K562 (cell line): ENCODE results near the gene NYAP1. TPM values are rescaled to one million over a fixed set of nuclear protein-coding genes. Genes with fewer than 3 reads are reported as not detected.
A peak's percentile ranks its signal among the peaks of the same experiment; 100 is the strongest.

ENCODE experiments used
- ATAC-seq: fragments of 200-7000 bp; cut with Tn5 transposase; 3 replicates; pipeline ENCODE4 v1.9.1; 2020; ENCODE audit warnings: moderate library complexity
- BruUV-seq: library from RNA; stranded (reverse); fragments of 400-500 nt; replicated peaks from 2 replicates; lab custom pipeline; 2021; lab: Mats Ljungman, UMichigan
- CTCF ChIA-PET: fragments of 300-600 bp; formaldehyde crosslinking; extraction: SDS; loops from one replicate; lab custom pipeline; 2021; ENCODE audit warnings: low intra/inter-chr PET ratio; lab: Yijun Ruan, JAX
- POLR2A ChIA-PET: fragments of 300-600, 350-650 bp; sonication (Branson Sonifier 250); formaldehyde crosslinking; extraction: SDS; loops from one replicate; lab custom pipeline; 2021; ENCODE audit warnings: antibody characterized with exemption, inconsistent platforms; lab: Yijun Ruan, JAX
- DNase-seq, 4 experiments: peaks; one replicate each; pipeline versions ENCODE4 v3.0.0 to v3.0.0-alpha.2; 2011 to 2018; ENCODE audit warnings: low spot score in 3 of 4, mixed read lengths in 3 of 4; ENCODE audit errors: extremely low read depth in 1 of 4
- FAIRE-seq: peaks from 2 replicates; lab custom pipeline; 2011; peaks lifted over from hg19 to GRCh38; lab: Jason Lieb, UNC
- H2AFZ ChIP-seq: 2 replicates; pipeline ENCODE4 v1.6.0; 2011; ENCODE audit warnings: low read depth, low read length, control low read depth, inconsistent platforms
- H3K27ac ChIP-seq: fragments of 200-600 bp; 3 replicates; pipeline ENCODE4 v1.8.0; 2011; ENCODE audit warnings: low read depth, mild to moderate bottlenecking, control low read depth, inconsistent platforms, low read length, moderate library complexity, mixed read lengths; ENCODE audit errors: extremely low read depth
- H3K27me3 ChIP-seq, 2 experiments: fragments of 300-600 bp in 1 of 2; 2 replicates in 1 of 2; 3 replicates in 1 of 2; pipeline versions ENCODE4 v1.6.0 to v1.8.0; 2011; ENCODE audit warnings: inconsistent platforms in 2 of 2, low read length in 2 of 2, mild to moderate bottlenecking in 1 of 2, mixed read lengths in 1 of 2, moderate library complexity in 1 of 2; ENCODE audit not compliant: control insufficient read depth in 2 of 2, insufficient read depth in 2 of 2
- H3K36me3 ChIP-seq: fragments of 300-600 bp; 3 replicates; pipeline ENCODE4 v1.8.0; 2011; ENCODE audit warnings: mild to moderate bottlenecking, low read length, inconsistent platforms; ENCODE audit not compliant: control insufficient read depth, insufficient read depth
- H3K4me1 ChIP-seq, 2 experiments: fragments of 200-600 bp in 1 of 2; replicated peaks in 1 of 2; 2 replicates in 1 of 2; 3 replicates in 1 of 2; pipeline versions ENCODE4 v1.5.1 to v1.8.0; 2011; ENCODE audit warnings: inconsistent platforms in 2 of 2, low read length in 2 of 2, mild to moderate bottlenecking in 1 of 2, mixed read lengths in 1 of 2, moderate library complexity in 1 of 2; ENCODE audit not compliant: control insufficient read depth in 2 of 2, insufficient read depth in 2 of 2
- H3K4me2 ChIP-seq: 2 replicates; pipeline ENCODE4 v1.6.1; 2011; ENCODE audit warnings: low read length, control low read depth, inconsistent platforms, mixed read lengths; ENCODE audit not compliant: insufficient read depth
- H3K4me3 ChIP-seq: fragments of 200-600 bp; sonication (generic), shearing (Covaris generic); 2 replicates; pipeline ENCODE4 v1.5.1; 2016; ENCODE audit warnings: control low read depth, inconsistent platforms
- H3K79me2 ChIP-seq: fragments of 200-600 bp; 3 replicates; pipeline ENCODE4 v1.8.0; 2011; ENCODE audit warnings: low read length, inconsistent platforms; ENCODE audit not compliant: control insufficient read depth, insufficient read depth
- H3K9ac ChIP-seq, 2 experiments: 2 replicates each; pipeline versions ENCODE4 v1.6.0 to v1.6.1; 2011; ENCODE audit warnings: low read depth in 2 of 2, low read length in 2 of 2, control low read depth in 1 of 2, inconsistent platforms in 1 of 2, mild to moderate bottlenecking in 1 of 2, mixed read lengths in 1 of 2; ENCODE audit not compliant: insufficient read depth in 1 of 2
- H3K9me1 ChIP-seq: one replicate; pipeline ENCODE4 v1.6.0; 2011; ENCODE audit warnings: inconsistent platforms, mild to moderate bottlenecking, low read length, moderate library complexity; ENCODE audit not compliant: control insufficient read depth, insufficient read depth
- H3K9me3 ChIP-seq: replicated peaks from 2 replicates; pipeline ENCODE4 v1.5.1; 2011; ENCODE audit warnings: low read depth, low read length, inconsistent platforms; ENCODE audit not compliant: control insufficient read depth, insufficient read depth
- H4K20me1 ChIP-seq: replicated peaks from 2 replicates; pipeline ENCODE4 v1.6.1; 2011; ENCODE audit warnings: low read length, inconsistent platforms, mixed read lengths; ENCODE audit not compliant: control insufficient read depth, insufficient read depth
- AFF4 ChIP-seq: sonication (generic); formaldehyde crosslinking; IDR thresholded peaks from 2 replicates; pipeline ENCODE4 v1.8.0; 2023; ENCODE audit warnings: mild to moderate bottlenecking, missing genetic modification reagents
- DIDO1 ChIP-seq: fragments of 450-650 bp; IDR thresholded peaks from 2 replicates; pipeline ENCODE4 v1.6.1; 2016; ENCODE audit warnings: low read depth, missing biosample characterization, missing genetic modification characterization
- JUND ChIP-seq, 2 experiments: IDR thresholded peaks; 2 replicates in 1 of 2; 3 replicates in 1 of 2; pipeline ENCODE4 v1.6.1; 2011; ENCODE audit warnings: borderline replicate concordance in 2 of 2, low read depth in 2 of 2, low read length in 2 of 2, improper control_type of control experiment in 1 of 2, missing biosample characterization in 1 of 2, missing genetic modification characterization in 1 of 2, missing genetic modification reagents in 1 of 2
- POLR2A ChIP-seq: fragments of 450-650 bp; conservative IDR thresholded peaks from 2 replicates; pipeline ENCODE4 v1.6.1; 2016
- ZNF639 ChIP-seq, 2 experiments: fragments of 200-800 bp in 1 of 2; sonication (Bioruptor generic) in 1 of 2; sonication (generic) in 1 of 2; formaldehyde crosslinking in 1 of 2; IDR thresholded peaks in 1 of 2; conservative IDR thresholded peaks in 1 of 2; 2 replicates each; pipeline versions ENCODE4 v1.5.0 to v1.6.1; 2016 to 2020; ENCODE audit warnings: missing compliant biosample characterization in 1 of 2, missing genetic modification characterization in 1 of 2, missing genetic modification reagents in 1 of 2
- WGBS: fragments of 100-300 bp; shearing (Covaris generic); methylation state at CpG from one replicate; pipeline ENCODE4 v1.1.6; 2016; ENCODE audit warnings: low coverage, mixed read lengths; ENCODE audit not compliant: insufficient coverage; ENCODE audit errors: missing lambda C conversion rate; 5-methylcytosine and 5-hydroxymethylcytosine counted together
- in situ Hi-C: fragments of 300-500 bp; cut with MboI; formaldehyde crosslinking; loops from 4 replicates; pipeline ENCODE4 v1.15.0; 2018; ENCODE audit warnings: inconsistent platforms, mixed read lengths
- intact Hi-C: fragments of 100-400 bp; cut with micrococcal nuclease; formaldehyde crosslinking; loops from 2 replicates; pipeline ENCODE4 v1.14.2; 2022
- polyA plus RNA-seq, 8 experiments: library from polyadenylated mRNA; depleted of rRNA in 4 of 8; stranded (reverse) in 5 of 8; unstranded in 3 of 8; fragments of >200 nt; fragmentation: Nextera tagmentation in 2 of 8; fragmentation: Illumina TruSeq in 1 of 8; extraction: Ambion mirVana in 2 of 8; extraction: Trizol in 1 of 8; gene quantifications; 2 replicates each; pipeline versions ENCODE4 v1.2.1 to v1.2.3, GENCODE V29; 2011 to 2014; ENCODE audit warnings: inconsistent platforms in 1 of 8, missing spikeins in 1 of 8
- total RNA-seq, 7 experiments: library from RNA; depleted of rRNA in 6 of 7; stranded (reverse); fragments of >200 nt in 6 of 7; fragmentation: Illumina TruSeq in 2 of 7; extraction: Trizol in 2 of 7; gene quantifications; 2 replicates each; pipeline versions ENCODE4 v1.2.1 to v1.2.3, GENCODE V29; 2011 to 2021; ENCODE audit warnings: low replicate concordance in 1 of 7

NYAP1 gene
- total and polyA plus RNA-seq, 9 of the 15 experiments (the other 6 are each of a cell fraction or from before 2014, with no cell fraction given), result 0.11 to 0.88 (median 0.22) TPM; not detected in 2

GRCh38 chr7:100446040-100446439, 37.7 kb upstream of the NYAP1 start:
- no peak overlapping the region for H3K4me3 ChIP-seq
- POLR2A ChIA-PET, result interaction anchor here (0.7 to 6.1 kb wide), 4 partner anchors 9 to 120 kb away, joined by 3 to 58 read pairs (median 6); partner anchors contain the start of genes MEPCE and ZCWPW1
- CTCF ChIA-PET, result no interaction called here
- no peak overlapping the region for H2AFZ ChIP-seq
- no peaks in the 10 kb centered on the region for H3K36me3 ChIP-seq
- FAIRE-seq (no peak), DNase-seq (no peak), ATAC-seq (no peak)
- TF ChIP-seq POLR2A, result no peak
- 0 out of 2 replicates have a peak, but pooled peaks have one; percentile 10 for TF ChIP-seq JUND (IDR thresholded peaks at IDR 0.05; ENCODE audit: borderline replicate concordance, low read depth, low read length)
- no peak for TF ChIP-seq JUND (tag; IDR thresholded peaks at IDR 0.05; ENCODE audit: borderline replicate concordance, low read depth, low read length)
- TF ChIP-seq DIDO1 (tag), result no peak
- no peak for TF ChIP-seq AFF4
- TF ChIP-seq ZNF639 (CRISPR knock-in tag; conservative IDR thresholded peaks at IDR 0.05 in 1 of 2, IDR thresholded peaks at IDR 0.05 in 1 of 2), result no peak
- no TSS peak for BruUV-seq
- H3K9me3 ChIP-seq, result no peaks in the 10 kb centered on the region
- peaks cover 26 to 55% of the 10 kb centered on the region in 2 experiments for H3K4me1 ChIP-seq
- H3K9ac ChIP-seq, result peak overlapping the region in 1 of 2 experiments; percentile 14; a peak in 1 of 4 replicates
- H3K27ac ChIP-seq, result peak overlapping the region; percentile 9; the same call in 2 of the 3 replicates
- H3K79me2 ChIP-seq, result peaks cover 5% of the 10 kb centered on the region; the same call in 2 of the 3 replicates
- intact Hi-C loops (no loop called here), in situ Hi-C loops (no loop called here)
- no peaks in the 10 kb centered on the region for H4K20me1 ChIP-seq
- WGBS, result 100% methylated on average over 1 of the region's 2 CpGs
- H3K9me1 ChIP-seq, result no peaks in the 10 kb centered on the region
- H3K4me2 ChIP-seq, result no peak overlapping the region
- no peaks in the 10 kb centered on the region for H3K27me3 ChIP-seq
